Left ventricle myocardium inferior (tissue), 1 donor: ENCODE data around the gene ZNF467. TPM values are rescaled to one million over a fixed set of nuclear protein-coding genes. Genes with fewer than 3 reads are reported as not detected.

Experiments
- DNase-seq: peaks from one replicate; pipeline ENCODE4 v3.0.0-alpha.2; 2020
- H3K27ac ChIP-seq: fragments of 200-600 bp; replicated peaks from 2 replicates; pipeline ENCODE4 v1.8.0; 2021
- H3K27me3 ChIP-seq: fragments of 200-600 bp; 2 replicates; pipeline ENCODE4 v1.8.0; 2021; ENCODE audit warnings: low read depth
- H3K36me3 ChIP-seq: fragments of 200-600 bp; 2 replicates; pipeline ENCODE4 v1.8.0; 2021
- H3K4me1 ChIP-seq: fragments of 200-600 bp; 2 replicates; pipeline ENCODE4 v1.8.0; 2021
- H3K4me3 ChIP-seq: fragments of 200-600 bp; 2 replicates; pipeline ENCODE4 v1.8.0; 2021; ENCODE audit warnings: mild to moderate bottlenecking, moderate library complexity
- H3K9me3 ChIP-seq: fragments of 200-600 bp; replicated peaks from 2 replicates; pipeline ENCODE4 v1.8.0; 2021
- CTCF ChIP-seq: fragments of 200-600 bp; IDR thresholded peaks from 2 replicates; pipeline ENCODE4 v1.8.0; 2021; ENCODE audit warnings: antibody characterized with exemption, mild to moderate bottlenecking, borderline replicate concordance
- intact Hi-C: fragments of 100-400 bp; cut with micrococcal nuclease; formaldehyde crosslinking; loops from one replicate; pipeline ENCODE4 v1.11.0; 2022
- total RNA-seq: library from RNA; stranded (reverse); fragmentation: NEBNext Ultra II Directional; extraction: Animal tissue kit (Norgen Biotek cat#: 25700); gene quantifications from one replicate; pipeline ENCODE4 v1.2.1, GENCODE V29; 2021
- donor health status: DM: no; HTN: yes; CAD: no; lungs with severe emphysema.

The ZNF467 gene
- total RNA-seq, 1 donor from 2014 or later: 5.2 TPM

DNA sequence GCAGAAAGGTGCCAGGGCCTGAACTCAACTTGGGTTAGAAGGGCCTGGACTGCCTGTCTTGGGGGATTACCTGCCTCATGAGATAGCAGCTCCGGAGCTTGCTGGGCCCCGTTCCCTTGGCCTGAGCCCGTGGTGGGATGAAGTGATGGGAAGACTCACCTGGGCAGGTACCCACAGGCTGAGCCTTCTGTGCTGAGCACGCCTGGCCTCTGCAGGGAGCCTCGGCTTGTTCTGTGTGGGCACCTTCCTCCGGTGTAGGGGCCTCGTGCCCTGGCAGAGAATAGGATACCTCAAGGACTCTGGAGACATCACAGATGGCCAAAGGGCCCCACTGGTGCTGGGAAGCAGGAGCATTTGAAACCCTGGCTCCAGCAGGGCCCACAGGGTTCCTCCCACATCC lies 4.5 kb downstream of the ZNF467 start:
- no peak for TF ChIP-seq CTCF

DNA sequence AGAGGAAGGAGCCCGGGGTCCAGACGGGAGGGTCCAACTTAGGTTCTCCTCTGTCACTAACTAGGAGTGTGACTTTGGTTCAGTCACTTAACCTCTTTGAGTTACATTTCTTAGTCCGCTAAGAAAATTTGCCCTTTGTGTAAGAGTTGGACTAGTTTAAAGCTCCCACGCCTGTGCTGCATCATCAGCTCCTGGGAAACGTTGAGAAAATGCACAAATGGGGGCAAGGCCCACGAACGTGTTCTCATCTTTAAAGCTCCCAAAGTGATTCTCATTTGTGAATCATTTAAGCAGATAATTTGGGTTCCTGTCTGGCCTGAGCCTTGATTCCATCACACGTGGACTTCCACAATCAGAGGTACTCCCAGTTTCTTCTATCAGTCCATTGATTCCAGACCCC lies 6.3 kb downstream of the ZNF467 start:
- Histone ChIP-seq H3K4me1 (peaks cover 25% of the 10 kb centered on the region), H3K27ac (no peak overlapping the region), H3K36me3 (peaks cover 8% of the 10 kb centered on the region), H3K4me3 (no peak overlapping the region), H3K27me3 (peaks cover 44% of the 10 kb centered on the region), H3K9me3 (no peaks in the 10 kb centered on the region)
- TF ChIP-seq CTCF: no peak
- DNase-seq: no peak
- intact Hi-C loops: no loop called here

More for the DNA sequence above, 4.5 kb downstream of the ZNF467 start:
- peaks cover 39% of the 10 kb centered on the region for H3K27me3 ChIP-seq
- H3K36me3 ChIP-seq: peaks cover 8% of the 10 kb centered on the region
- H3K4me1 ChIP-seq: peaks cover 36% of the 10 kb centered on the region
- no peak for DNase-seq
- no peak overlapping the region for H3K4me3 ChIP-seq
- intact Hi-C loops: no loop called here
- H3K27ac ChIP-seq: no peak overlapping the region
- no peaks in the 10 kb centered on the region for H3K9me3 ChIP-seq

DNA sequence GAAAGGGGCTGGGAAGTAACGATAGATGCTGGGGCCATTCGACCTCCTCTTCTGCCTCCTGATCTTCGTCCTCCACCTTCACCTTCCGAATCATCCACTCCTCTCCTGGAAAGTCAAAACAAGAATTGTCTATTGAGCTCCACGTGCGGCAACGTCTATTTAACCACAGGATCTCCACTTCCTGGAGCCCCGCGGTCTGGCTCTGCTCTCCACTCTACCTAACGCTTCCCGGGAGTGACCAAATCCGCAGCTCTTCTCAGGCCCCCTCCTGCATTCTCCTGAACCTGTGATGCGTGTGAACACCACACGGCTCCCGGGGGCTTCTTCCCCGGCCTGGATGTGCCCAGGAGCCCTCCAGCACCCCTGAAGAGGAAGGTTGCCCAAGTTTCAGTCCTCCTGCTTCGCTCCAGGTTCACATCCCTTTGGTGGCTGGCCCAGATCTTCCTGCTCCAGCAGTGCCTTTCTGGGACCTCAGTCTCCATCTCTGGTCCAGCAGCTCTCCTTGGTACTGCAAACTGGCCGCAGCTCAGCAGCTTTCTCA lies 7.2 kb downstream of the ZNF467 start:
- no peak overlapping the region for H3K27ac ChIP-seq
- peak overlapping the region; percentile 54 for H3K4me3 ChIP-seq
- intact Hi-C loops: no loop called here
- no peak for TF ChIP-seq CTCF
- H3K4me1 ChIP-seq: peaks cover 22% of the 10 kb centered on the region
- no peaks in the 10 kb centered on the region for H3K9me3 ChIP-seq
- H3K27me3 ChIP-seq: peaks cover 44% of the 10 kb centered on the region
- DNase-seq: no peak
- peaks cover 8% of the 10 kb centered on the region for H3K36me3 ChIP-seq

DNA sequence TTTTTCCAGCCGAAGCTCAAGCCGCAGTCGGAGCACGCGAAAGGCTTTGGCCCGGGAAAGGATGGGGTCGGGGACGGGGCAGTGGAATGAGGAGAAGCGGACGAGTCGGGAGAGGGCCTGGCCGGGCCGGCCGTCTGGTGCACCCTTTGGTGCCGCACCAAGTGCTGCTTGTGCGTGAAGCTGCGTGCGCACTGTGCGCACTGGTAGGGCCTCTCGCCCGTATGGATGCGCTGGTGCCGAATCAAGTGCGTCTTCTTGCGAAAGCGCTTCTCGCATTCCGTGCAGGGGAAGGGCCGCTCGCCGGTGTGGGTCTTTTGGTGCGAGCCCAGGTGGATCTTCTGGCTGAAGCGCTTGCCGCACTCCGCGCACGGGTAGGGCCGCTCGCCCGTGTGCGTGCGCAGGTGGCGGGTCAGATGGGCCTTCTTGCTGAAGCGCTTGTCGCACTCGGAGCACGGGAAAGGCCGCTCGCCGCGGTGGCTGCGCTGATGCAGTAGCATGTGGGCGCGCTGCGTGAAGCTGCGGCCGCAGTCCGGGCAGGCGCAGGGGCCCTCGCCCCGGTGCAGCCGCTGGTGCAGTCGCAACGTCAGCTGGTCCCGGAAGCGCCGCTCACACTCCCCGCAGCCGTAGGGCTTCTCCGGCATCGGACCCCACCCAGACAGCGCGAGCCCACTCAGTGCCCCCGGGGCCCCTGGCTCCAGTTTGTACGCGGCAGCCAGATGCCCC lies 7.8 kb downstream of the ZNF467 start:
- H3K4me1 ChIP-seq: peaks cover 17% of the 10 kb centered on the region
- DNase-seq: no peak
- peaks cover 8% of the 10 kb centered on the region for H3K36me3 ChIP-seq
- no peaks in the 10 kb centered on the region for H3K9me3 ChIP-seq
- no peak for TF ChIP-seq CTCF
- peaks cover 44% of the 10 kb centered on the region for H3K27me3 ChIP-seq
- intact Hi-C loops: no loop called here
- peak overlapping the region; percentile 54 for H3K4me3 ChIP-seq
- H3K27ac ChIP-seq: no peak overlapping the region

DNA sequence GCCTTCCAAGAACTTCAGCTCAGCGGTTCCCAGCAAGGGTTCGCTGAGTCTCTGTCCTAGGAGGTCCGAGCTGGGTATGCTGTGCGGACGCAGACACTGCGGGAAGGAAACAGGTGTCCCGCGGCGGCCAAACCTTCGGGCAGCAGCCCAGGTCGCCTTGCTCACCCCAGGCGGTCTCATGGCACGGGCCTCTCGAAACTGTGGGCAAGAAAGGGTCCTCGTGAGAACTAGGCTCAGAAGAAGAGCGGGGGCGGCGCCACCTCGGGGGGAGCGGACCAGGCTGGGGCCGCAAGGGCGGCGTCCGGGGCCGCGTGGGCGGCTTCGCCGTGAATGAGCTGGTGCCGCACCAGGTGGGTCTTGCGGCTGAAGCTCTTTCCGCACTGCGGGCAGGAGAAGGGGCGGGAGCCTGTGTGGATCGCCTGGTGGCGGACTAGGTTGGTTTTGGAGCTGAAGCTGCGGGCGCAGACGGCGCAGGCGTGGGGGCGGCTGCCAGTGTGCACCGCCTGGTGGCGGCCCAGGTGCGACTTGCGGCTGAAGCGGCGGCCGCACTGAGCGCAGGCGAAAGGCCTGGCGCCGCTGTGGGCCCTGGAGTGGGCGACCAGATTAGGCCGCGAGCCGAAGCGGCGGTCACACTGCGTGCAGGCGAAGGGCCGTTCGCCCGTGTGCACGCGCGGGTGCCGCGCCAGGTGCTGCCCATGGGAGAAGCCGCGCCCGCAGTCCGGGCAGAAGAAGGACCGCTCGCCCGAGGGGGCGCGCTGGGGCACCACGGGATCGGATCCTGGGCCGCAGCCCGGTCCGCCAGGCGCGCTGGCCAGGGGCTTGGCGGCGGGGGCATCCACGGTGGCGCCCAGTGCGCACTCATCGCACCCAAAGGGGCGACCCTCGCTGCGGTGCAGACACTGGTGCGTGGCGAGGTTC lies 8.6 kb downstream of the ZNF467 start:
- peak overlapping the region; percentile 54 for H3K4me3 ChIP-seq
- intact Hi-C loops: no loop called here

More for the DNA sequence above, 8.6 kb downstream of the ZNF467 start:
- Histone ChIP-seq H3K4me1 (peaks cover 17% of the 10 kb centered on the region), H3K27me3 (peaks cover 44% of the 10 kb centered on the region), H3K36me3 (peaks cover 8% of the 10 kb centered on the region), H3K9me3 (no peaks in the 10 kb centered on the region), H3K27ac (no peak overlapping the region)
- peak; percentile 55 for TF ChIP-seq CTCF
- DNase-seq: no peak
